ENCODE measurements around the gene WDR70. TPM values are rescaled to one million over a fixed set of nuclear protein-coding genes. Genes with fewer than 3 reads are reported as not detected.
A peak's percentile ranks its signal among the peaks of the same experiment; 100 is the strongest.

Gene WDR70
- total RNA-seq, 1 donor from 2014 or later = 28.9 TPM

DNA sequence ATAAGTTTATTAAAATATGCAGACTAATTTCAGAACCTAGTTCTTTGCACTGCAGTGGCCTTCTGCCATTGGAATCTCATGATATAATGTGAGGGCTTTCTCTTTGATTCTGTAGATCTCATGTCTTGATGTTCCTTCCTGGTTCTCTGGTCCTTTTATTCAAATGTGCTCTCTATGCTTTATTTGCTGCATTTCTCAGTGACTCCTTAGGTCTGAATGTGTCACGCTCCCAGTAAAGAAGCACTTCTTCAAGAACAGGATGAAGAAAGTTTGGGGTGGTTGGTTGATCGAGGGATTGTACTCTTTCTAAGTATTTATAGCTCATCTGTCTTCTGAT, 338.1 kb downstream of the WDR70 start:
- H3K27ac Mint-ChIP-seq (ENCODE audit: unreplicated experiment) = no peak overlapping the region
- TF ChIP-seq, protein P1, sequence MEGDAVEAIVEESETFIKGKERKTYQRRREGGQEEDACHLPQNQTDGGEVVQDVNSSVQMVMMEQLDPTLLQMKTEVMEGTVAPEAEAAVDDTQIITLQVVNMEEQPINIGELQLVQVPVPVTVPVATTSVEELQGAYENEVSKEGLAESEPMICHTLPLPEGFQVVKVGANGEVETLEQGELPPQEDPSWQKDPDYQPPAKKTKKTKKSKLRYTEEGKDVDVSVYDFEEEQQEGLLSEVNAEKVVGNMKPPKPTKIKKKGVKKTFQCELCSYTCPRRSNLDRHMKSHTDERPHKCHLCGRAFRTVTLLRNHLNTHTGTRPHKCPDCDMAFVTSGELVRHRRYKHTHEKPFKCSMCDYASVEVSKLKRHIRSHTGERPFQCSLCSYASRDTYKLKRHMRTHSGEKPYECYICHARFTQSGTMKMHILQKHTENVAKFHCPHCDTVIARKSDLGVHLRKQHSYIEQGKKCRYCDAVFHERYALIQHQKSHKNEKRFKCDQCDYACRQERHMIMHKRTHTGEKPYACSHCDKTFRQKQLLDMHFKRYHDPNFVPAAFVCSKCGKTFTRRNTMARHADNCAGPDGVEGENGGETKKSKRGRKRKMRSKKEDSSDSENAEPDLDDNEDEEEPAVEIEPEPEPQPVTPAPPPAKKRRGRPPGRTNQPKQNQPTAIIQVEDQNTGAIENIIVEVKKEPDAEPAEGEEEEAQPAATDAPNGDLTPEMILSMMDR (IDR thresholded peaks at IDR 0.05; ENCODE audit: unreplicated experiment) = no peak
- H3K9me3 Mint-ChIP-seq (ENCODE audit: unreplicated experiment) = no peaks in the 10 kb centered on the region
- no peak overlapping the region for H3K4me3 Mint-ChIP-seq (ENCODE audit: unreplicated experiment)
- DNase-seq (ENCODE audit: low spot score) = no peak
- peaks cover 19% of the 10 kb centered on the region for H3K4me1 Mint-ChIP-seq (ENCODE audit: unreplicated experiment)
- no peaks in the 10 kb centered on the region for H3K27me3 Mint-ChIP-seq (ENCODE audit: unreplicated experiment)
- H3K36me3 Mint-ChIP-seq (ENCODE audit: low read depth, unreplicated experiment) = no peaks in the 10 kb centered on the region

GRCh38 chr5:37717613-37718431, 338.7 kb downstream of the WDR70 start:
- Mint-ChIP-seq H3K4me1 (ENCODE audit: unreplicated experiment) (peaks cover 19% of the 10 kb centered on the region), H3K27me3 (ENCODE audit: unreplicated experiment) (no peaks in the 10 kb centered on the region), H3K9me3 (ENCODE audit: unreplicated experiment) (no peaks in the 10 kb centered on the region), H3K27ac (ENCODE audit: unreplicated experiment) (no peak overlapping the region), H3K36me3 (ENCODE audit: low read depth, unreplicated experiment) (no peaks in the 10 kb centered on the region), H3K4me3 (ENCODE audit: unreplicated experiment) (no peak overlapping the region)
- peak; percentile 65 for DNase-seq (ENCODE audit: low spot score)
- TF ChIP-seq, protein P1 (IDR thresholded peaks at IDR 0.05; ENCODE audit: unreplicated experiment) = no peak

DNA sequence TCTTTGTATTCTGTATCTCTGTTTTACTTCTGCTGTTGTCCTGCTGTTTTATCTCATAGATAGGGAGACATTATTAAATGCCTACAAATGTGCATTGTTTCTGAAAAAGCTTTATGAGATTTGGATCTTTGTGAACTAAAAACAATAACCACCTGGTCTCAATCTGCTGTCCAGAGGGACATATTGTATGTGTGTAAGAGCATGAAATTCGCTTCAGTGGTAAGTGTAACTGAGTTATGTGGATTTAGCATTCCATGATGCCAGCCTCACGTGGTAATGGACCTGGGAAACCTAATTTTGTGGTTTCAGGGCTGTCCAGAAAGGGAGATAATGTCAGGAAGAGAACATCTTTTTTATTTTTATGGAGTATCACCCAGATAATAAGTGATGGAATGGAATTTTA, 341.4 kb downstream of the WDR70 start:
- no peak for DNase-seq (ENCODE audit: low spot score)
- Mint-ChIP-seq H3K9me3 (ENCODE audit: unreplicated experiment) (no peaks in the 10 kb centered on the region), H3K4me1 (ENCODE audit: unreplicated experiment) (peaks cover 19% of the 10 kb centered on the region), H3K27me3 (ENCODE audit: unreplicated experiment) (peaks cover under 1% of the 10 kb centered on the region), H3K36me3 (ENCODE audit: low read depth, unreplicated experiment) (no peaks in the 10 kb centered on the region), H3K27ac (ENCODE audit: unreplicated experiment) (no peak overlapping the region), H3K4me3 (ENCODE audit: unreplicated experiment) (no peak overlapping the region)
- TF ChIP-seq, protein P1 (IDR thresholded peaks at IDR 0.05; ENCODE audit: unreplicated experiment) = no peak

- no peak overlapping the region for H3K27ac Mint-ChIP-seq (ENCODE audit: unreplicated experiment)
- peaks cover 19% of the 10 kb centered on the region for H3K4me1 Mint-ChIP-seq (ENCODE audit: unreplicated experiment)
- DNase-seq (ENCODE audit: low spot score) = no peak
- no peaks in the 10 kb centered on the region for H3K9me3 Mint-ChIP-seq (ENCODE audit: unreplicated experiment)
- no peaks in the 10 kb centered on the region for H3K36me3 Mint-ChIP-seq (ENCODE audit: low read depth, unreplicated experiment)
- H3K27me3 Mint-ChIP-seq (ENCODE audit: unreplicated experiment) = peaks cover 2% of the 10 kb centered on the region
- H3K4me3 Mint-ChIP-seq (ENCODE audit: unreplicated experiment) = no peak overlapping the region
- TF ChIP-seq, protein P1 (IDR thresholded peaks at IDR 0.05; ENCODE audit: unreplicated experiment) = no peak
Observed at GRCh38 chr5:37721447-37721871, 342.3 kb downstream of the WDR70 start.

Data from endothelial cell (in vitro differentiated cells).